Measurements from ENCODE around the gene KCNQ1. TPM values are rescaled to one million over a fixed set of nuclear protein-coding genes. Genes with fewer than 3 reads are reported as not detected.

Gene KCNQ1
- total RNA-seq, 1 experiment from 2014 or later: 2.3 TPM

- H3K4ac ChIP-seq (ENCODE audit: low read depth, low read length): no peak overlapping the region
- H3K79me1 ChIP-seq (ENCODE audit: insufficient read depth, low read depth, low read length, poor library complexity, severe bottlenecking): no peaks in the 10 kb centered on the region
- no peak overlapping the region for H4K8ac ChIP-seq (replicated peaks; ENCODE audit: insufficient read length, low read depth, low read length)
- H3K27ac ChIP-seq (ENCODE audit: insufficient read length, low read depth, low read length): no peak overlapping the region
- H3K23me2 ChIP-seq (ENCODE audit: insufficient read length, low read depth, low read length, poor library complexity, severe bottlenecking): no peaks in the 10 kb centered on the region
- no peak overlapping the region for H2BK5ac ChIP-seq (ENCODE audit: insufficient read length, low read length)
- H3K9ac ChIP-seq (ENCODE audit: extremely low read depth, insufficient read length, low read length): no peak overlapping the region
- H2BK20ac ChIP-seq (ENCODE audit: low read depth, low read length, poor library complexity, severe bottlenecking): no peak overlapping the region
- H3K27me3 ChIP-seq (ENCODE audit: insufficient read depth, low read length): no peaks in the 10 kb centered on the region; the same call in 1 of the 2 replicates
- no peak overlapping the region for H2BK12ac ChIP-seq (ENCODE audit: insufficient read length, low read depth, low read length)
- Mint-ChIP-seq H3K27ac (no peak overlapping the region), H3K36me3 (ENCODE audit: insufficient read depth in 1 of 3, low read depth in 3 of 3) (no peaks in the 10 kb centered on the region; a peak in 1 of 7 replicates), H3K4me1 (peaks cover 0 to 10% of the 10 kb centered on the region in 2 experiments; a peak in 2 of 4 replicates), H3K27me3 (ENCODE audit: low read depth) (peaks cover 95% of the 10 kb centered on the region), H3K9me3 (no peaks in the 10 kb centered on the region), H3K4me3 (no peak overlapping the region)
- H3K9me3 ChIP-seq (ENCODE audit: control insufficient read depth, low read depth, low read length): no peaks in the 10 kb centered on the region
- H3K79me2 ChIP-seq (ENCODE audit: insufficient read depth, low read length): no peaks in the 10 kb centered on the region
- H2BK120ac ChIP-seq (ENCODE audit: low read depth, low read length, poor library complexity, severe bottlenecking): no peak overlapping the region
- H3K23ac ChIP-seq (ENCODE audit: insufficient read length, low read depth, low read length): no peak overlapping the region
- no peak overlapping the region for H2AFZ ChIP-seq (ENCODE audit: low read length)
- H2AK5ac ChIP-seq (ENCODE audit: insufficient read length, low read length): no peak overlapping the region
- H3K14ac ChIP-seq (ENCODE audit: insufficient read depth, low read length): no peak overlapping the region
- no peak overlapping the region; the same call in 1 of the 2 replicates for H2BK15ac ChIP-seq (ENCODE audit: low read depth, low read length)
- H4K91ac ChIP-seq (ENCODE audit: insufficient read length, low read depth, low read length): no peak overlapping the region
- no peak for DNase-seq
- no CpG with 5 or more reads among the region's 12 CpGs for WGBS (ENCODE audit: extremely low coverage, insufficient read length, low lambda C conversion rate)
- no peak overlapping the region for H3K56ac ChIP-seq (ENCODE audit: insufficient read length, low read depth, low read length)
- H3K18ac ChIP-seq (ENCODE audit: insufficient read length, low read depth, low read length): no peak overlapping the region
- H4K5ac ChIP-seq (ENCODE audit: insufficient read length, low read depth, low read length): no peak overlapping the region
- no peak for TF ChIP-seq CTCF (conservative IDR thresholded peaks at IDR 0.05)
- no peaks in the 10 kb centered on the region for H4K20me1 ChIP-seq (ENCODE audit: control insufficient read depth, insufficient read depth, insufficient read length)
- H3K4me2 ChIP-seq (ENCODE audit: insufficient read depth, insufficient read length, low read length): no peak overlapping the region
- no peaks in the 10 kb centered on the region for H3K4me1 ChIP-seq (ENCODE audit: insufficient read depth, low read length)
- no peak overlapping the region for H3T11ph ChIP-seq (ENCODE audit: low read length)
Measured at GRCh38 chr11:2732940-2733628, 288.3 kb downstream of the KCNQ1 start.

All from H9 (cell line).